PC-3 (cell line): ENCODE measurements around the gene ZIM2. TPM values are rescaled to one million over a fixed set of nuclear protein-coding genes. Genes with fewer than 3 reads are reported as not detected.

Source experiments
- ATAC-seq: fragments of 200-7000 bp; cut with Tn5 transposase; 2 replicates; pipeline ENCODE4 v1.9.1; 2020; ENCODE audit warnings: mild to moderate bottlenecking, moderate library complexity
- BruUV-seq: library from RNA; stranded (reverse); fragments of 400-500 nt; replicated peaks from 2 replicates; lab custom pipeline; 2021; lab: Mats Ljungman, UMichigan
- CTCF ChIA-PET: fragments of 300-600 bp; sonication (Branson Sonifier 250); formaldehyde crosslinking; loops from one replicate; lab custom pipeline; 2022; ENCODE audit warnings: antibody characterized with exemption; lab: Charles Lee
- POLR2A ChIA-PET: fragments of 300-600 bp; sonication (Branson Sonifier 250); formaldehyde crosslinking; loops from one replicate; lab custom pipeline; 2022; ENCODE audit warnings: antibody characterized with exemption; ENCODE audit not compliant: unreplicated experiment; lab: Charles Lee
- DNase-seq: peaks from one replicate; pipeline ENCODE4 v3.0.0-alpha.2; 2015
- H2AFZ ChIP-seq: fragments of 300-600 bp; sonication (generic); 2 replicates; pipeline ENCODE4 v1.6.0; 2016; ENCODE audit warnings: antibody characterized with exemption, low read length
- H3F3A ChIP-seq: fragments of 300-600 bp; sonication (generic); one replicate; pipeline ENCODE4 v1.6.0; 2017; ENCODE audit warnings: antibody characterized with exemption, low read length, control low read depth, mild to moderate bottlenecking; ENCODE audit not compliant: unreplicated experiment
- H3K27ac ChIP-seq: fragments of 300-600 bp; sonication (generic); 2 replicates; pipeline ENCODE4 v1.5.1; 2016; ENCODE audit warnings: mild to moderate bottlenecking, low read length
- H3K27me3 ChIP-seq: fragments of 300-600 bp; sonication (generic); 2 replicates; pipeline ENCODE4 v1.6.1; 2016; ENCODE audit warnings: low read length, mixed read lengths
- H3K36me3 ChIP-seq: fragments of 300-600 bp; sonication (generic); 2 replicates; pipeline ENCODE4 v1.6.1; 2016; ENCODE audit warnings: low read depth, mixed run types, low read length, mixed read lengths
- H3K4me1 ChIP-seq: fragments of 300-600 bp; sonication (generic); 2 replicates; pipeline ENCODE4 v1.5.1; 2016; ENCODE audit warnings: low read length; ENCODE audit not compliant: insufficient read depth
- H3K4me2 ChIP-seq: fragments of 300-600 bp; sonication (generic); 2 replicates; pipeline ENCODE4 v1.6.0; 2016; ENCODE audit warnings: low read length
- H3K4me3 ChIP-seq: fragments of 300-600 bp; sonication (generic); 2 replicates; pipeline ENCODE4 v1.5.1; 2016; ENCODE audit warnings: mild to moderate bottlenecking, low read length, mixed read lengths
- H3K79me2 ChIP-seq: fragments of 300-600 bp; sonication (generic); 2 replicates; pipeline ENCODE4 v1.6.1; 2017; ENCODE audit warnings: low read length, mixed read lengths
- H3K9ac ChIP-seq: fragments of 300-600 bp; sonication (generic); 2 replicates; pipeline ENCODE4 v1.6.0; 2016; ENCODE audit warnings: mild to moderate bottlenecking, low read length
- H3K9me2 ChIP-seq: fragments of 300-600 bp; sonication (generic); replicated peaks from 2 replicates; pipeline ENCODE4 v1.6.1; 2016; ENCODE audit warnings: mixed run types, low read length, mixed read lengths
- H3K9me3 ChIP-seq: fragments of 300-600 bp; sonication (generic); 2 replicates; pipeline ENCODE4 v1.6.1; 2016; ENCODE audit warnings: low read length, mixed read lengths
- H4K20me1 ChIP-seq: fragments of 300-600 bp; sonication (generic); 2 replicates; pipeline ENCODE4 v1.6.1; 2016; ENCODE audit warnings: low read length, mixed read lengths
- CTCF ChIP-seq: fragments of 300-600 bp; sonication (generic); conservative IDR thresholded peaks from 2 replicates; pipeline ENCODE4 v1.5.1; 2017; ENCODE audit warnings: antibody characterized with exemption, low read depth, mild to moderate bottlenecking, low read length
- EZH2 ChIP-seq: fragments of 300-600 bp; sonication (generic); IDR thresholded peaks from one replicate; pipeline ENCODE4 v1.6.1; 2017; ENCODE audit warnings: antibody characterized with exemption, mild to moderate bottlenecking, low read length; ENCODE audit not compliant: unreplicated experiment
- EZH2phosphoT487 ChIP-seq: fragments of 300-600 bp; sonication (generic); IDR thresholded peaks from 2 replicates; pipeline ENCODE4 v1.6.1; 2018; ENCODE audit warnings: mild to moderate bottlenecking, antibody characterized with exemption, low read length, borderline replicate concordance
- intact Hi-C: fragments of 100-400 bp; cut with micrococcal nuclease; formaldehyde crosslinking; loops from 2 replicates; pipeline ENCODE4 v1.9.0; 2023
- total RNA-seq: library from RNA; depleted of rRNA; stranded (reverse); fragments of >200 nt; gene quantifications from 2 replicates; pipeline ENCODE4 v1.2.3, GENCODE V29; 2014

Gene ZIM2
- total RNA-seq, 1 experiment from 2014 or later: not detected

GRCh38 chr19:56821209-56821608 is 19.3 kb downstream of the ZIM2 start:
- H3K4me2 ChIP-seq: no peak overlapping the region
- no peak overlapping the region for H3K27ac ChIP-seq
- TF ChIP-seq CTCF: no peak
- no peak for TF ChIP-seq EZH2phosphoT487
- TF ChIP-seq EZH2: no peak
- H2AFZ ChIP-seq: no peak overlapping the region
- H4K20me1 ChIP-seq: no peaks in the 10 kb centered on the region
- H3K79me2 ChIP-seq: no peaks in the 10 kb centered on the region
- no peak overlapping the region for H3K4me3 ChIP-seq
- no peak overlapping the region for H3K9ac ChIP-seq
- POLR2A ChIA-PET: no interaction called here
- H3K9me3 ChIP-seq: peaks cover 50% of the 10 kb centered on the region
- H3K4me1 ChIP-seq: no peaks in the 10 kb centered on the region
- ATAC-seq (no peak), DNase-seq (no peak)
- H3K36me3 ChIP-seq: peaks cover 4% of the 10 kb centered on the region; the same call in 1 of the 2 replicates
- no peaks in the 10 kb centered on the region for H3K27me3 ChIP-seq
- no TSS peak for BruUV-seq
- no peaks in the 10 kb centered on the region for H3K9me2 ChIP-seq
- H3F3A ChIP-seq: no peaks in the 10 kb centered on the region
- intact Hi-C loops: no loop called here
- CTCF ChIA-PET: no interaction called here

- no peak for DNase-seq
- Histone ChIP-seq H3K9ac (no peak overlapping the region), H3F3A (no peaks in the 10 kb centered on the region), H3K4me3 (no peak overlapping the region), H3K9me3 (peaks cover 58% of the 10 kb centered on the region), H3K79me2 (no peaks in the 10 kb centered on the region), H2AFZ (no peak overlapping the region), H3K27me3 (no peaks in the 10 kb centered on the region), H3K4me2 (no peak overlapping the region), H3K4me1 (no peaks in the 10 kb centered on the region), H3K36me3 (peaks cover 4% of the 10 kb centered on the region; the same call in 1 of the 2 replicates), H3K27ac (no peak overlapping the region), H3K9me2 (no peaks in the 10 kb centered on the region), H4K20me1 (no peaks in the 10 kb centered on the region)
- CTCF ChIA-PET: no interaction called here
- ATAC-seq: no peak
- TF ChIP-seq EZH2phosphoT487: no peak
- no peak for TF ChIP-seq CTCF
- intact Hi-C loops: no loop called here
- BruUV-seq: no TSS peak
- POLR2A ChIA-PET: no interaction called here
Observed at GRCh38 chr19:56819166-56819565, 21.4 kb downstream of the ZIM2 start.

- Histone ChIP-seq H4K20me1 (no peaks in the 10 kb centered on the region), H3K4me1 (no peaks in the 10 kb centered on the region), H3K9ac (no peak overlapping the region), H3K27me3 (no peaks in the 10 kb centered on the region), H2AFZ (no peak overlapping the region), H3K4me3 (no peak overlapping the region), H3K36me3 (peaks cover 4% of the 10 kb centered on the region; the same call in 1 of the 2 replicates), H3K9me3 (peaks cover 56% of the 10 kb centered on the region), H3K79me2 (no peaks in the 10 kb centered on the region), H3K9me2 (no peaks in the 10 kb centered on the region), H3F3A (no peaks in the 10 kb centered on the region), H3K27ac (no peak overlapping the region), H3K4me2 (no peak overlapping the region)
- no peak for DNase-seq
- no peak for ATAC-seq
- intact Hi-C loops: no loop called here
- POLR2A ChIA-PET: no interaction called here
- CTCF ChIA-PET: no interaction called here
- TF ChIP-seq CTCF: no peak
- TF ChIP-seq EZH2: no peak
- no peak for TF ChIP-seq EZH2phosphoT487
- no TSS peak for BruUV-seq
Observed at GRCh38 chr19:56814656-56815055, 25.9 kb downstream of the ZIM2 start.
